ENCODE data around the gene PALD1.

- no peak for TF ChIP-seq POLR2A (IDR thresholded peaks at IDR 0.05)
- TF ChIP-seq, protein P1, sequence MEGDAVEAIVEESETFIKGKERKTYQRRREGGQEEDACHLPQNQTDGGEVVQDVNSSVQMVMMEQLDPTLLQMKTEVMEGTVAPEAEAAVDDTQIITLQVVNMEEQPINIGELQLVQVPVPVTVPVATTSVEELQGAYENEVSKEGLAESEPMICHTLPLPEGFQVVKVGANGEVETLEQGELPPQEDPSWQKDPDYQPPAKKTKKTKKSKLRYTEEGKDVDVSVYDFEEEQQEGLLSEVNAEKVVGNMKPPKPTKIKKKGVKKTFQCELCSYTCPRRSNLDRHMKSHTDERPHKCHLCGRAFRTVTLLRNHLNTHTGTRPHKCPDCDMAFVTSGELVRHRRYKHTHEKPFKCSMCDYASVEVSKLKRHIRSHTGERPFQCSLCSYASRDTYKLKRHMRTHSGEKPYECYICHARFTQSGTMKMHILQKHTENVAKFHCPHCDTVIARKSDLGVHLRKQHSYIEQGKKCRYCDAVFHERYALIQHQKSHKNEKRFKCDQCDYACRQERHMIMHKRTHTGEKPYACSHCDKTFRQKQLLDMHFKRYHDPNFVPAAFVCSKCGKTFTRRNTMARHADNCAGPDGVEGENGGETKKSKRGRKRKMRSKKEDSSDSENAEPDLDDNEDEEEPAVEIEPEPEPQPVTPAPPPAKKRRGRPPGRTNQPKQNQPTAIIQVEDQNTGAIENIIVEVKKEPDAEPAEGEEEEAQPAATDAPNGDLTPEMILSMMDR (IDR thresholded peaks at IDR 0.05): no peak
Observed at GRCh38 chr10:70616761-70617160, 138.2 kb downstream of the PALD1 start.

Measured in thyroid gland (tissue), 4 donors.